IPS-18c (cell line): ENCODE results near the gene F2R.

Experiments used
- H3K4me3 ChIP-seq: 2 replicates; pipeline ENCODE4 v1.7.0; 2013; ENCODE audit warnings: low read depth, mild to moderate bottlenecking, low read length, moderate library complexity; ENCODE audit not compliant: insufficient read depth
- H3K9me3 ChIP-seq: one replicate; pipeline ENCODE4 v1.6.1; 2013; ENCODE audit warnings: mild to moderate bottlenecking, low read length, moderate library complexity; ENCODE audit not compliant: control insufficient read depth, insufficient read depth

The F2R gene

DNA sequence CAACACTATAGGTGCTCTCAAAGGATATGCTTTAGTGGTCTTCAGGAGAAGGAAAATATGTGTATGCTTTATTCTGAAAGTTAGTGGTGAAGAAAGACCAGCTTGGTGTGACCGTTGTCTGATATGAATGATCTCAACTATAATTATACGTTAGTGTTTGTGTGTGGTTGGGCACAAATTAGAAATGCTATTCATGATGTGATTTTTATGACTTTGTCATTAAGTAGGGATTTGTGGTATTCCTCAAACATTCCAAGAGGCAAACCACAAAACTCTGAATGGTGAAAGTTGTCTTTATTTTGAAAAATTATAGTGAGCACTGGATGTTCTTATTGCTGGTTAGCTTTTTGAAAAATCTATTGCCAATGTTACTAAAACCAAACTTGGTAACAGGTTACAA, 6.2 kb upstream of the F2R start:
- H3K4me3 ChIP-seq, result no peak overlapping the region

DNA sequence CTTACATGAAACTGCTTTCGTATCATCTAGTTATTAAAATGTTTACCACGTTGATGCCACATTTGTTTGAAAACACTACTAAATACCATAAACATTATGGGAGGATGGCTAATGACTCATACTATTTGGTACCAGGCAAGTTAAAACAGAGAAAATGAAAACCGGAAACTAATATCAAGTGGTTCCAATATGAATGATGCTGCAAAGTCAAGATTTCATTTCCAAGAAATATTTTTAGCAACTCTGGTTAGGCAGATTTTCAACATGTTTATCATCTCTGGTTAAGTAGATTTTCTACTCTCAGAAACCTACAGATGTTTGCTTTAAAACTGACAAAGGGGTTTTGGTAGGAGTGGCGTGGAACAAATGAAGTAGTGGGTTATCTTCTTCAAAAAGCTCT, 4.9 kb upstream of the F2R start:
- Histone ChIP-seq H3K9me3 (no peaks in the 10 kb centered on the region), H3K4me3 (no peak overlapping the region)

More for the DNA sequence above, 6.2 kb upstream of the F2R start:
- H3K9me3 ChIP-seq, result no peaks in the 10 kb centered on the region

- H3K4me3 ChIP-seq, result peak overlapping the region; percentile 93
- no peaks in the 10 kb centered on the region for H3K9me3 ChIP-seq
Measured at GRCh38 chr5:76714751-76715485, 1.0 kb upstream of the F2R start.

- Histone ChIP-seq H3K4me3 (peak overlapping the region; percentile 93), H3K9me3 (no peaks in the 10 kb centered on the region)
Measured at GRCh38 chr5:76715486-76715735, 515 bp upstream of the F2R start.

DNA sequence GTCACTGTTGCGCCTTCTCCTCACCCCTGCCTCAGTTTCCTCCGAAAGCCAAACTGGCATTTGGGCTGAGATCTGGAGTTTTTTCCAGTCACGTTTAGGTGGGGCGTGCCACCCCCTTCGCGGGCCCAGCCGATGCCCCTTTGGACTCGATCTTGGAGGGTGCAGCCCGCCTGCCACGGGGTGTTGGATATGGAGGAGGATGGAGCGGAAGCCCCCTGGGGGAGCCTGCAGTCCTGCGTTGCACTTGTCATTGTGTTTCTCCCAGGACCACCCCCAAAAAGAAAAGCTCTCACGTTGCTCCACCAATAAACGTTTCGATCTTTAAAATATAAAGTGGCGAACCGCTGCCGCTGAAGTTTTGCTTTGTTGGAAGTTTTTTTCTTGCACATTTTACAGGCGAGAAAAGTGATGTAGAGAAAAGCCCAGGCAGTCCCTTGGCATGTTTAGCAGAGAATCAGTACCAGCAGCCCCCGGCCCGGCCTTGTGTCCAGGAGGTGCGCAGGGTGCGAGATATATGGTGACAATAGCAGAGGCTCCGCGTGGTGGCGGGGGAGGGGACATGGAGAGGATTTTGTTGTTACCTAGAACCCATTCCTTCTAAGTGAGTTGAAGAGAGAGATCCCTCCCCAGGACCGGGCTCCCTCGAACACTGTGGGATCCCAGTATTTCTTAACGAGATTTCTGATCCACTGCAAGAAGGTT, 681 bp downstream of the F2R start:
- peak overlapping the region; percentile 93 for H3K4me3 ChIP-seq

DNA sequence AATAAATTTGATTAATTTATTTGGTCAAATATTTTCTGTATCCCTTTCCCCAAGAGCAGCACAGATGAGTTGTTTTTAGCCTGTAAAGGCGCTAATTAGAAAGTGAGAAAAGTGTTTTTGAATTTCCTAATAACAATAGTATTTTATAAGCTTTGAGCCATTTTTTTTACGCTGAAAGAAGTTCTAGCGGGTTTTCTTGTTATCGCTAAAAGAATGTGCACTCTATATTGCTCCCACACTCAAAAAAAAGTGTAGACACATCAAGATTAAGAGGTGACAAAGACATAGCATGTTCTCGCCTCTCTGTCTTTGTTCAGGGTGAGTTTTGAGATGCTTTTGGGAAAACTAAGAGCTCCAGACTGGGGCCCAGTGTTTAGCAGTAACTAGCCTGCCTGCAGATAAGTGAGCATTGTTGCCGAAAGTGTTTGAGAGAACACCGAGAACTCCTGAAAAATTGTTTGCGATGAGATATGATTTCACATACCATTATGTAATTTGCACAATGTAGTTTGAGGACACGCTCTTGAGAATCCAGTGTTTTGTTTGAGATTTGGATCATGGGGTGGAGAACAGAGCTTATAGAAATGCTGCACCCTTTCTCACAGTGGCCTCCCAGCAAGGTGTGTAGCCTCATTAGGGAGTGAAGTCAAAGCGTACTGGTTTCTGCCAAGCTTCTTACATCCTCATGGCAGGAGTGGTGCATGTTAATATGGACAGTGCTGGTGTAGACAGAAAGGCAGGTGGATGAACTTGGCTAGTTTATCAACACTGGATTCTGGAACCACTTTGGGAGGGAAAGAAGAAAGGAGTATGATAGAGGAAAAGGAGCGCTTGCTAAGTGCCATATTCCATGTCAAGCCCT, 1.5 kb downstream of the F2R start:
- H3K9me3 ChIP-seq, result no peaks in the 10 kb centered on the region
- H3K4me3 ChIP-seq, result peak overlapping the region; percentile 93

More for the DNA sequence above, 681 bp downstream of the F2R start:
- H3K9me3 ChIP-seq, result no peaks in the 10 kb centered on the region

GRCh38 chr5:76718381-76718832, 2.5 kb downstream of the F2R start:
- no peaks in the 10 kb centered on the region for H3K9me3 ChIP-seq
- H3K4me3 ChIP-seq, result no peak overlapping the region

DNA sequence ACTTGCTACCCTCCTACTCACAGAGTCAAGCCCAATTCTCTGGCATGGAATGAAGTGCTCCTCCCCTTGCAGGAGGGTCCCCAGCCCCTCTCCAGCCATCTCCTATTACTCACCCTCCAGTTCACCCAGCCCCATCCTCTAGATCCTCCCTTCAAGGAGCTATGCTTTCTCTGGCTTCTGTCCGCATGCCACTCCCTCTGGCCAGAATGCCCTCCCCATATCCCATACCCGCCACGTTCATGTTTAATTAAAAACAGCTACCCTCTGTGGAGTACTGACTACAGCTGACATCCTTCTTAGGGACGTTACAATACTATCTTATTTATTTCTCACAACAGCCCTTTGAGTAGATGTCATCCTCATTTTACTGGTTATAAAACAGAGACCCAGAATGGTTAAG, 3.0 kb downstream of the F2R start:
- H3K9me3 ChIP-seq, result no peaks in the 10 kb centered on the region
- no peak overlapping the region for H3K4me3 ChIP-seq

GRCh38 chr5:76720988-76721569, 5.2 kb downstream of the F2R start:
- no peaks in the 10 kb centered on the region for H3K9me3 ChIP-seq
- no peak overlapping the region for H3K4me3 ChIP-seq

- H3K9me3 ChIP-seq, result no peaks in the 10 kb centered on the region
- H3K4me3 ChIP-seq, result no peak overlapping the region
Measured at GRCh38 chr5:76723266-76723665, 7.3 kb downstream of the F2R start.

GRCh38 chr5:76723906-76724305, 8.0 kb downstream of the F2R start:
- Histone ChIP-seq H3K4me3 (no peak overlapping the region), H3K9me3 (no peaks in the 10 kb centered on the region)

DNA sequence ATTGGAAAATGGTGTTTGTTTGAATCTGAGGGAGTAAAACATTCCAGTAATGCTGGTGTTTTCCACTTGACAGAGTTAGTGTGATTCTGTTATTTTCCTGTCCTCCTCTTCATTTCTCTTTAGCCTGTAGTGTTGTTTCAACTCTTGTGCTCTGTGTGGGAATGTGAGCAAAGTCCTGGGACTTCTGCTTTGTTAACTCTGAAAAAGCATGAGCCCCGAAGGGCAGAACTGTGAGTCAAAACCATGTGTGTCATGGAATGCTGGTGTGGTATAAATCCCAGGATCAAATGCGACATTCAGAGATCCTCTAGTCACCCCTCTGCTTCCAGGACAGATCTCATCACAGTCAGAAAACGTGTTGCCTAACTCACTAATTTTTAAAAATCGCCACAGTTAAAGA, 8.9 kb downstream of the F2R start:
- H3K9me3 ChIP-seq, result no peaks in the 10 kb centered on the region
- no peak overlapping the region for H3K4me3 ChIP-seq

DNA sequence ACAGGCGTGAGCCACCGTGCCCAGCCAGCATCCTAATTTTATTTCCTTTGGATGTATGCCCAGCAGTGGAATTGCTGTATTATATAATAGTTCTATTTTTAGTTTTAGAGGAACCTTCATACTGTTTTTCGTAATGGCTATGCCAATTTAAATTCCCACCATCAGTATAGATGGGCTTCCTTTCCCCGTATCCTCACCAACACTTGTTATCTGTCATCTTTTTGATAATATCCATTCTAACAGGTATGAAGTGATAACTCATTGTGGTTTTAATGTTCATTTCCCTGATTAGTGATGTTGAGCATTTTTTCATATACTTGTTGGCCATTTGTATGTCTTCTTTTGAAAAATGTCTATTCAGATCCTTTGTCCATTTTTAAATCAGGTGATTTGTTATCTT, 13.0 kb downstream of the F2R start:
- Histone ChIP-seq H3K4me3 (no peak overlapping the region), H3K9me3 (no peaks in the 10 kb centered on the region)

GRCh38 chr5:76729373-76730290, 13.7 kb downstream of the F2R start:
- Histone ChIP-seq H3K4me3 (no peak overlapping the region), H3K9me3 (no peaks in the 10 kb centered on the region)

DNA sequence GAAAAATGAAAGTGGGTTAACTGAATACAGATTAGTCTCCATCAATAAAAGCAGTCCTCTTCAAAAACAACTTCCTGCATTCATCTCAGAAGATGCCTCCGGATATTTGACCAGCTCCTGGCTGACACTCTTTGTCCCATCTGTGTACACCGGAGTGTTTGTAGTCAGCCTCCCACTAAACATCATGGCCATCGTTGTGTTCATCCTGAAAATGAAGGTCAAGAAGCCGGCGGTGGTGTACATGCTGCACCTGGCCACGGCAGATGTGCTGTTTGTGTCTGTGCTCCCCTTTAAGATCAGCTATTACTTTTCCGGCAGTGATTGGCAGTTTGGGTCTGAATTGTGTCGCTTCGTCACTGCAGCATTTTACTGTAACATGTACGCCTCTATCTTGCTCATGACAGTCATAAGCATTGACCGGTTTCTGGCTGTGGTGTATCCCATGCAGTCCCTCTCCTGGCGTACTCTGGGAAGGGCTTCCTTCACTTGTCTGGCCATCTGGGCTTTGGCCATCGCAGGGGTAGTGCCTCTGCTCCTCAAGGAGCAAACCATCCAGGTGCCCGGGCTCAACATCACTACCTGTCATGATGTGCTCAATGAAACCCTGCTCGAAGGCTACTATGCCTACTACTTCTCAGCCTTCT, 16.6 kb downstream of the F2R start:
- Histone ChIP-seq H3K9me3 (no peaks in the 10 kb centered on the region), H3K4me3 (no peak overlapping the region)

- H3K4me3 ChIP-seq, result no peak overlapping the region
Measured at GRCh38 chr5:76733049-76733417, 17.1 kb downstream of the F2R start.

More at GRCh38 chr5:76733049-76733417, 17.1 kb downstream of the F2R start:
- H3K9me3 ChIP-seq, result no peaks in the 10 kb centered on the region
